NCI-H1105 (cell line): ENCODE measurements around the gene DGKQ.

Source experiments
- DNase-seq: peaks from one replicate; lab custom pipeline; 2025; lab: John Stamatoyannopoulos, UW

DGKQ gene

DNA sequence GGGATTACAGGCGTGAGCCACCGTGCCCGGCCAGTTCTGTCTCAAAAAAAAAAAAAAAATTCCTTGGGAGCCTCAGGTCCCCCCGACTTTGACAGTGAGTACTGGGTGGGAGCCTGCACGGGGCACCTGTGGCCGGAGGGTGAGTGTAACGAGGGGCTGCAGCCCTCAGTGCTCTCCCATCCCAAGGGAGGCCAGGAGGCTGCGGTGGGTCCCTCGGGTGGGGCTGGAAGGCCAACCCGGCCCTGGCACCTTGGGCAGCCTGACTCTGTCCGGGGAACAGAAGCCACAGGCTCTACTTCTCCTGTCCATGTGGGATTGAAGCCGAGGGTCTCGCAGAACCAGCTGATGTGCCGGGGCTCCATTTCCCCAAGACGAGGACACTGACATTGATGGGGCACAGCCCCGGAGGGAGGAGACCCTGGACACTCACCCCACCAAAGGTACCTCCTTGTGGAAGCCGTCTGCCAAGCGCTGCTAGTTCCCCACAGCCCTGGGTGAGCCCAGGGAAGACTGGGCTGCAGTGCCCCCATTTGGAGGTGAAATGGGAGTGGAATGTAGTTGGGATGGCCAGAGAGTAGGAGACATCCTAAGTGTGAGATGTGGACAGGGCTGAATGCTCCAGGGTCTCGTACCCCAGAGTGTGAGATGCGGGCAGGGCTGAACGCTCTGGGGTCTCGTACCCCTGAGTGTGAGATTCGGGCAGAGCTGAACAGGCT lies 22.1 kb upstream of the DGKQ start:
- no peak for DNase-seq

DNA sequence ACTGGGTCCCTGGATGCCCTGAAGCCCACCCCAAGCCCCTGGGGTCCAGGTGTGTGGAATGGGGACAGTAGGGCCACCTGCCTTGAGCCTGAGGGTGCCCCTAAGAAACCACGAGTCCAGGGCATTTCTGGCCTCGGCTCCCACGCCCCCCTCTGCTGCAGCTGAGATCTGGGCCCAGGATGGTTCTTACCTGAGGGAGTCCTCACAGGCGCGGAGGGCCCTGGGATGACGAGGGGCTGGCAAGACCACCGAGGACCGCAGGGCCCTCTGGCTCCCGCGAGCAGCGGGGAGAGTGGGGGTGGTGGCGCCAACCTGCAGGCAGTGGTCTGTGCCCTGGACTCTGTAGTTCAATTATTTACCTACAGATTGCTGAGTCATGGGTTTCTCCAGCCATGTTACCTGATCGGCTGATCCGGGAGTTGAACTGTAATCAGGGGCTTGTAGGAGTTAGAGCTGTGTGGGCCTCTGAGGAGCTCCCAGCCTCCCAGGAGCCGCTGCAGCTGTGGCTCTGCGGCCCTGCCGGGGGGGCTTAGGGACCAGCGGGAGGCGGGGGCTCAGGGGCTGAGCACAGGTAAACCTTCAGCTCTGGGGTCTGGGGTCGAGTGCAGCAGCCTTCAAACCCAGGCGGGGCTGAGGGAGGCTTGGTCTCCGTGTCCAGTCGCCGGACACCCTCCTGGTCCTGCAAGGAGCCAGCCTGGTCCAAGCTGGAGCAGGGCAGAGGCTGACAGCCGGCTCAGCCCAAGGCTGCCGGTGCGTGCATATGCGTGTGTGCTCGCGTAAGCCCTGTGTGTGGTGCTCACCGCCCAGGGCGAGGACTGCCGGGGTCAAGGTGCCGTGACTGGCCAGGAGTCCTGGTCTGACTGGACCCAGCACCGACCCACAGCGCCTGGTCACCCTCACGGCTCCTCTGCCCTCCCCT lies 20.0 kb upstream of the DGKQ start, which contains the start of gene SLC26A1:
TSS of gene SLC26A1 (minus strand) at position 294 of the 919 bp plus-strand sequence. CDS start 1,701 bp downstream, outside the sequence.
- DNase-seq, result no peak

DNA sequence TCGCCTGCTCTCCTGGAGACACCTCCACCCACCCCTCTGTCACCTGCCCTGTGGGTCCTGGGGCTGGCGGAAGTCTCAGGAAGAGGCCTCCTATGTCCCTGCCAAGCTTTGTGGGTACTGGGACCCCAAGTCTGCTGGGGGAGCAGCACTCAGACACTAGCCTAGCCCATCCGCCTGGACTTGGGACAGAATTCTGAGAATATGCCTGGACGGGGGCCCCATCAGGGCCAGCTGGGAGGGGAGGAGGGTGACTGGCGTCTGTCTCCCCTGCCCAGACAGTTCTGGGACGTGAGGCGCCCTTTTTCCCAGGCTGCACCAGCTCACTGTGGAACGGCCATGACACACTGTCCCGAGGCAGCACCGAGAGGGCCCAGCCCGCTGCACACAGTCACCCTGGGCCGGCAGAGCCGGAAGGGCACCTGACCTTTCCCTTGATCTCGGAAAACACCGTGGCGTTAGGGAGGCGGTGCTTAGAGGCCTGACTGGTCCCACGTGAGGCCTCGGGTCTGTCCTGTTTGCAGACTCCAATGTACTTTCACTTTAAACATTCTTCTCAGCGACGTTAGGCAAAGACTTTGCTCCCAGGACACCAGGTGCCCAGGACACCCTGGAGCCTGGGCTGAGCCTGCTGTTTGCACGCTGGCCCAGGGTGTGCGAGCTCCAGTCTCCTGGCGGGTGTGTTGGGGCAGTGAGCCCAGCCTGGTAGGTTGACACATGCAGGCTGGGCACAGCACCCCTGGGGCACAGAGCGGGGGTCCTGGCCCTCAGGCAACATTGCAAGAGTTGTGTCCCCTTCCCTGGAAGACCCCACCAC lies 19.1 kb upstream of the DGKQ start:
- DNase-seq, result no peak

DNA sequence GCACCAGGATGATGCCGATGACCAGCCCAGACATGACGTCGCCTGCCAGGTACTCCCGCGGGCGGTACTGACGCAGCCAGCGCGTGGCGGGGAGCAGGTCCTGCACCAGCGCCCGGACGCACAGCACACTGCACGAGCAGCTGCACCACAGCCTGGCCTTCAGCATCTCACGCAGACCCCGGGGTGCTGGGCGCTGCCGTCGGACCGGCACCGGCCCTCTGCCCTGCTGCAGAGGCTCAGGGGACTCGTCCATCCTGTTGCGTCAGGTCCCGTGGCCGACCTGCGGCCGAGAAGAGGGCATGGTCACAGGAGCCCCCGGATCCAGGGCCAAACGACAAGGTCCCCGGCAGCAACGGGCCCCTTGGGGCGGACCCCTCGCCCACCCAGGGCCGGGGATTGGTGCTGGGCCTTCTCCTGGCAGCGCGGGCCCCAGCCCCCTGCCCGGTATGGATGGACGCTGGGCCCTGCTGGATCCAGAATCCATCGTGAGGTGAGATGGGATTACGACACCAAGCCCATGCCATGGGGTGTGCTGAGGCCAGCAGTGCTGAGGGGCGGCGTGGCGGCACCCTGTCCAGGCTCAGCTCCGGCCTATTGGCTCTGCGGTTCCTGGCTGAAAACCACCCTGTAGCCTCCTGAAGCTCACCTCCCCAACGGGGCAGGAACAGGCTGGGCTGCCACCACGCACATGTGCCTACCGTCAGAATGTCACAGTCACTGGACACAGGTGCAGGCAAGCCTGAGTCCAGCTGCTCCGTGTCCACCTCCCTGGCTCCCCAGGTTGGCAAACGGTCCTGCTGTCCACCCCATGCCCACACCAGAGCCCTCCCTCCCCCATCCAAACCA lies 18.3 kb upstream of the DGKQ start:
- DNase-seq, result no peak

DNA sequence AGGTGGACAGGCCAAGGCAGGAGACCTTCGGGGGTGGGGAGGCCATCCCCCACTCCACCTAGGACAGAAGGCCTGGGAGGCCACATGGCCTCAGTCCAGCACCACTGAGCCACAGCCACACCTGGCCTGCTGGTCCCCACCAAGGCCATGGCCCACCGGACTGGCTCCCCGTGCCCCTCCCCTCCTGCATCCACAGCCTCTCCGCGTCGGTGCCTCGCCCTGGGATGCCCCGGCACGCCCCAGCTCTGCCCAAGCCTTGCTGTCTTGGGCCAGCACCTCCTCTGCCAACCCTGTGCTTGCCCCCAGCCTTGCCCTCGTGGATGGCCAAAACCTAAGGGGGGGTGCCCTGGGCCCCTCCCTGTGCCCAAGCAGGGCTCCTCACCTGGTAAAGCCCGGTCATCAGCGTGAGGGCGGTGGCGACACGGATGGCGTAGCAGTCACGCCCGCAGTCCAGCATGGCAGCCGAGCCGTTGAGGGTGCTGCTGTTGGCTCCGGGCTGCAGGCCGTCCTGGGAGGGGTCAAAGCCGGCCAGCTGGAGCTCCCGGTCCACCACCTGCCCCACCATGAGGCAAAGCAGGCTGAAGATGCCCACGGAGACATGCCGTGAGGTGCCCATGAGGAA lies 17.5 kb upstream of the DGKQ start:
- no peak for DNase-seq

DNA sequence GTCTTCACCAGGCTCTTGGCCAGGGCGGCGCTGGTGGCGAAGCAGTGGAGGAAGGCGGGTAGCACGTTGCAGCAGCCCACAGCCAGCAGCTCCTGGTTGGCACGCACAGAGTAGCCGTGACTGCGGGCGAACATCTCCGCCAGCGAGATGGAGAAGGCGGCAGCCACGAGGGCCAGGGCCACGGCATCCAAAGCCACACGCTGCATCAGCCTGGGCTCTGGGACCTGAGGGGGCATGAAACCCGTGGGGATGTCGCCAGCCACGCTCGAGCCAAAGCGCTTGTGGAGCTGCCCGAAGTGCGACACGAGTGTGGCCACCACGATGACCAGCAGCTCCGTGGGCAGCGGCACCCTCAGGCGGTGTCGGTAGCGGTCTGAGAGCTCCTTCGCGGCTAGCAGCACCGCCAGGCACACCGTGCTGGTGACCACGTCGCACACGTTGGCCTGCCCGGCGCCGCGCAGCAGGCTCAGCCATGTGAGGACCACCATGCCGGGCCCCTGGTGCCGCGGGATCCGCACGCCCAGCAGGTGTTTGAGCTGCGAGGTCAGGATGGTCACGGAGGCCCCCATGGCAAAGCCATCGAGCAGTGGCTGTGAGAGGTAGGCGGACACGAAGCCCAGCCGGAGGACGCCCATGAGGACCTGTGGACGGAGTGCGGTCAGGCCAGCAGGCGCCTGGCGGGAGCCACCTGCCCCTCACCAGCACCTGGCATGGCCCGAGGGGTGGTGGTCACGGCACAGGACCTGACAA lies 16.5 kb upstream of the DGKQ start:
- no peak for DNase-seq

DNA sequence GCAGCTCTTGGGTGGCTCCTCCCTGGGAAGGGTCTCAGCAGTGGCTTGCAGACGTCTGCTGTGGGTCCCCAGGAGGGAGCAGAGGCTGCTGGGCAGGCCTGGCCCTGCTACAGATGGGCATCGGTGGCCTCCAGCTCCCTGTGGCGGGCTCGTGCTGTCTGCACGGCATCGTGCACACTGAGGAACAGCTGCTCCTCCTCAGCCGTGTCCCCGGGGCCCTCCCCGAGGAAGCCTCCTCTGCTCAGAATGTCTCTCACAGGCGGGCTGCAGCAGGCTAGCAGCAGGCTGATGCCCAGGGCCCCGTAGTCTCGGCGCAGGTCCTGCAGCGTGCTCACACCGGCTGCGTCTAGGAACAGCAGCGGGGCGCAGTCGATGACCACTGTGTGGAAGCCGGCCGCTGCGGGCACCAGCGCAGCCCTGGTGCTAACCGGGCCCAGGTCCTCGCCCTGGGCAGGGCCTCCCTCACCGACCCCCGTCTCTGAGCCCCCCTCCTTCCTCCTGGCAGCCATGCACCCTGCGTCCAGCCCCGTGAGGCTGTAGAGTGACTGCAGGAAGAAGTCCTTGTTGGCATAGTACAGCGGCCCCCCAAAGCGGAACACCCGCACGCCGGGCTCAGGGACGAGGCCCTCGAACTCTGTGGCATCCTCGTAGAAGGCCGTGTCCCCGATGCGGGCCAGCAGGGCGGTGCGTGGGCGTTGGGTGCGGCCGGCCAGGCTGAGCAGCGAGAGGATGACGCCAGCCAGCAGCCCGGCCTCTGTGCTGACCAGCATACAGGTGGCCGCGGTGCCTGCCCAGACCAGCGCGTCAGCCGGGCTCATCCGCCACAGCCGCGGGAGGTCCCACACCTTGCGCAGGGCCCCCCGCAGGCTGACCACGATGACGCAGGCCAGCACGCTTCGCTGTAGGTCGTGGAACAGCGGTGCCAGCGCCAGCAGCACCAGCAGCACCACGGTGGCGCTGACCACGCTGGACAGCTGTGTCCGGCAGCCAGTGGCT lies 15.7 kb upstream of the DGKQ start:
- no peak for DNase-seq

DNA sequence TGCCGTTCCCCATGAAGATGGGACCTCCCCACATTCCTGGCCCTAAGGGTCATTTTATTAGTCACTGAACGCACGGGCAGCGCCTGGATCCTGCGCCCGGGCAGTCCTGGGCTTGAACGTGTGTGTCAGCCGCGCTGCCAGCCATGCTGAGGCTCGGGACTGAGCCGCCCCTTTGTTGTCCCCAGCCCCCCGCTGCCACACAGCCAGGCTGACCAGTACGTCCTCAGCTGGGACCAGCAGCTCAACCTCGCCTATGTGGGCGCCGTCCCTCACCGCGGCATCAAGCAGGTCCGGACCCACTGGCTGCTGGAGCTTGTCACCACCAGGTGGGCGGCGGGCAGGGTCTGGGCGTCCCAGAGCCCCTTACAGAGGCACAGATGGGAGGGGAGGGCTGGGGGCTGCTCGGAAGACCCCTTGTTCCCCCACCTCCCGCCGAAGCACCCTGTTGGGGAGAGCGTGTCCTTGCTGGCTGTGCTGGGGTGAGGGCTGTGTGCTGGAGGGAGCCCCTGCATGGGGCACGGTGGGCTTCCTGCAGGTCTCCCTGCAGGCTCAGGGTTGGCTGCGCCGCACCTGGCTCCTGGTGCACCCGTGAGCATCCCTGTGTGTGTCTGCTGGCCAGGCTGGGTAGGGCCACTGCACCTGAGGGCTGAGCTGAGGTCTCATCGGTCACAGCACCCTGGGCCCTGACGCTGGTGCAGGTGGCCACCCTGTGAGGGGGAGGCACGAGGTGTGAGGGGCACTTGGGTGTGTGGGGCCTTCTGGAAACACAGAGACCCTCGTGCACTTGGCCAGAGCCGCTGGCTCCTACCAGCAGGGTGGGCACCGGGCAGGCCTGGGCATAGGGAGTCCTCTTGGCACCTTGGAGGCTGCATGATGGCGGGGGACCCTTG lies 14.5 kb upstream of the DGKQ start:
- no peak for DNase-seq

DNA sequence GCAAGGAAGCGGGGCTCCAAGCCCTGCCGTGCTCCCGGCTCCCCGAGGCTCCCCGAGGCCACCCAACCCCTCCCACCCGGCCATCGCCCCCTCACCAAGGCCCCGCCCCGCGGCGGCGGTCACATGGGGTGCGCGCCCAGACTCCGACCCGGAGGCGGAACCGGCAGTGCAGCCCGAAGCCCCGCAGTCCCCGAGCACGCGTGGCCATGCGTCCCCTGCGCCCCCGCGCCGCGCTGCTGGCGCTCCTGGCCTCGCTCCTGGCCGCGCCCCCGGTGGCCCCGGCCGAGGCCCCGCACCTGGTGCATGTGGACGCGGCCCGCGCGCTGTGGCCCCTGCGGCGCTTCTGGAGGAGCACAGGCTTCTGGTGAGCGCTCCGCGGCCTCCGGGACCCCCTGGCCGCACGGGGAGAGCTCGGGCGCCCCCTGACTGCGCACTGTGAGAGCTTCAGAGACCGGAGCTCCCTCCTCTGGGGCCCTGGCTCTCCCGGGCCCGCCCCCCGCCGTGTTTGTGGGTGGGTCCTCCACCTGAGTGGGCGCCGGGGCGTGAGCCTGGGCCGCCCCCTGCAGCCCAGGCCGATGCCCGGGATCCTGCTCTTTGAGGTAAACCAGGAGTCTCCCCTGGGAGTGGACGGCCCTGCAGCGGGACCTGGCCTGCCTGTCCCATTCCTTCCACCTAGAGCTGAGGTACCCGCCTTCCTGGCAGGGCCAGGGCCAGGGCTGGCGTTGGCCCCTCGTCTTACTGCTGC lies 13.7 kb upstream of the DGKQ start, which contains the start of gene IDUA:
TSS of gene IDUA (plus strand) at position 166 of the 745 bp plus-strand sequence. CDS start at position 207, 41 bp downstream.
- DNase-seq, result peak; percentile 61

DNA sequence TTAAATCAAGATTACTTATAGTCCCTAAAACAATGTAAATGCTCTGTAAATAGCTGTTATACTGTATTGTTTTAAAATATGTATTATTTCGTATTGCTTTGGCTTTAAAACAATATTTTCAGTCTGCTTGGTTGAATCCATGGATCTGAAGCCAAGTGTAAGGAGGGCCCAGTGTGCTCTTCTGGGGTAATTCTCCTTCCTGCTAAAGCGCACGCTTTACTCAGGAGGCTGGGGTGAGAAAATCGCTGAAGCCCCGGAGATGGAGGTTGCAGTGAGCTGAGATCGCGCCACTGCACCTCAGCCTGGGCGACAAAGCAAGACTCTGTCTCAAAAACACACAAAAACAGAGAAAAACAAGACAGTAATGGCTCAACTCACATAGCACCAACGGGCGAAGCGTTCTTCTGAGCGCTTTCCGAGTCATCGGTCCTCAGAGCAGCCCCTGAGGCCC lies 13.1 kb upstream of the DGKQ start:
- DNase-seq, result no peak

DNA sequence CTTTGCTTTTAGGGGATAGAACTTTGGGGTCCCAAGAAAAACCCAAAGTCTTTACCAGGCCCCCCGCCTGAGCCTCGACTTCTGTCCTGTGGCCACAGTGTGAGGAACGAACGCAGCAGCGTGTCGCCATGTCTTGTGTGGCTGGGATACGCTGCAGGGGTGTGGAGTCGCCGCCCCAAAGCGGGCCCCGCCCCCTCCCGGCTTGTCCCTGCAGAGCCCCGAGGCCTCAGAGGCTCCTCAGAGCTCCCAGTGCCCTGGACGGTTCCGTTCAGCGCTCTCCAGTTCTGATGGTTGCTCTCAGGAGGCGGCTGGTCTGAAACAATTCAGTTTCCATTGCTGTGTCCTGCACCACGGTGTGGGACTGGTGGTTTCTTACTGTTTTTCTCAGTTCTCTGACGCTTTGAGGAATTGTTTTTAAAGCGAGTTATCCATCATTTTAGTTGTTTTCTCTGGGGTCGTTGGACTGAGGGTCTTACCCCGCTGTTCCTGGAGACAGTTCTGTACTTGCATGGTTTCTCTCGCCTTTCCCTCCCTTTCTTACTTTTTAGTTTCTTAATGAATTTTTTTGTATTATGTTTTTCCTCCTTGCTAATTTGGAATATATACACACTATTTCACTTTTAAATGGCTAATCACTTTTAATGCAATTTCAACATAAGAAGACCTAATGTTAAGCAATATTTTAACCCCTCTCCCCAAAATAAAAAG lies 11.9 kb upstream of the DGKQ start:
- no peak for DNase-seq

DNA sequence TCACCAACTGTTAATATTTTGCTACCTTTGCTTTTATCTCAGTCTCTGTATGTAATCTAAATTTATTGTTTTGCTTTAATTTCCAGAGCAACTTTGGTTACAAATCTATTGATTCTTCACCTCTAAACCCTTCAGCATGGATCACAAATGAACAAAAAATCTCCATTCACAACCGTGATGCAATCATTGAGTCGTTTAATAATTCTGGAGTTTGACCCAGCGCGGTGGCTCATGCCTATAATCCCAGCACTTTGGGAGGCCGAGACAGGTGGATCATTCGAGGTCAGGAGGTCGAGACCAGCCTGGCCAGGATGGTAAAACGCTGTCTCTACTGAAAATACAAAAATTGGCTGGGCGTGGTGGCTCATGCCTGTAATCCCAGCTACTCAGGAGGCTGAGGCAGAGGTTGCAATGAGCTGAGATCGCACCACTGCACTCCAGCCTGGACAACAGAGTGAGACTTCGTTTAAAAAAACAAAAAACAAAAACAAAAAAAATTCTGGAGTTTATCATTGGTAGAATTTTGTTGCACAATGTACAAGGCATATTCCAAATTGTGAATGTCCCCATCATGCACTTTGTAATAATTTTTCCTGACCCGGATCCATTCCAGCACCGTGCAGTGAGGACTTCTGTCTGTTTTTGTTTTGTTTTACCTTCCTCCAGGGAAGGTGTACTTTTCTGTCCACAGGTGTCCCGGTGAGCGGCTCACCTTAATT lies 11.1 kb upstream of the DGKQ start:
- no peak for DNase-seq

DNA sequence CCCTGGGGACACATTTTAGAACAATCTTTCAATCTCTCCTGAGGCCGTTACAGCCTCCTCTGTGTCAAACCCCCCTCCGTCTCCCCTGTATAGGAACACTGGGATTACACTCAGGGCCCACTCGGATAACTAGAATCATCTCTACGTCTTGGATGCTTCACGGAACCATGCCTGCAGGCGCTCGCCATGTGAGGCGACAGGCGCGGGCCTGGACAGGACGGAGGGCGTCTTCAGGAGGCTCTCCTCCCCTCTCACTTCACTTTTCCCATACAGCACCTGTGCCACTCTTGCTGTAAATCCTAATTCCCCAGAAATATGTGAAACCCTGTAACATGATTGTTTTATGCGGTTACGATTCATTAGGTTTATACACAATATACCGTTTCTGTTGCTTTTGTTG lies 9.4 kb upstream of the DGKQ start:
- no peak for DNase-seq

DNA sequence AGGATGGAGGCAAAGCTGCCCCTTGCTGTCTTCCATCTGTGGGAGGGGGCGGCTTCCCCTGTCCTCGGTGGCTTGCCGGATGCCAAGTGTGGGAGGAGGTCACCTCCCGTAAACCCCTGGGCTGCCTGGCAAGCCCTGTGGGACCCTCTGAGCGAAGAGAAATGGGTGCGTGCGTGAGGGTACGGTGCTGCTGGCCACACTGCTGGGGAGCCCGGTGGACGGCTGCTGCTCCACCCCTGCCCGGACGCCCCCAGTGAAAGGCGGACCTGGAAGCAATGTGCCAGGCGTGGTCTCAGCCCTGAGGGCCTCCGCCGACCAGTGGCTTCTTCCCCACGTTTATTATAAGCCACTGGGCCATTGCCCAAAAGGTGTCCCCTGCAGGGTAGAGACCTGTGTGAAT lies 8.9 kb upstream of the DGKQ start:
- DNase-seq, result no peak

DNA sequence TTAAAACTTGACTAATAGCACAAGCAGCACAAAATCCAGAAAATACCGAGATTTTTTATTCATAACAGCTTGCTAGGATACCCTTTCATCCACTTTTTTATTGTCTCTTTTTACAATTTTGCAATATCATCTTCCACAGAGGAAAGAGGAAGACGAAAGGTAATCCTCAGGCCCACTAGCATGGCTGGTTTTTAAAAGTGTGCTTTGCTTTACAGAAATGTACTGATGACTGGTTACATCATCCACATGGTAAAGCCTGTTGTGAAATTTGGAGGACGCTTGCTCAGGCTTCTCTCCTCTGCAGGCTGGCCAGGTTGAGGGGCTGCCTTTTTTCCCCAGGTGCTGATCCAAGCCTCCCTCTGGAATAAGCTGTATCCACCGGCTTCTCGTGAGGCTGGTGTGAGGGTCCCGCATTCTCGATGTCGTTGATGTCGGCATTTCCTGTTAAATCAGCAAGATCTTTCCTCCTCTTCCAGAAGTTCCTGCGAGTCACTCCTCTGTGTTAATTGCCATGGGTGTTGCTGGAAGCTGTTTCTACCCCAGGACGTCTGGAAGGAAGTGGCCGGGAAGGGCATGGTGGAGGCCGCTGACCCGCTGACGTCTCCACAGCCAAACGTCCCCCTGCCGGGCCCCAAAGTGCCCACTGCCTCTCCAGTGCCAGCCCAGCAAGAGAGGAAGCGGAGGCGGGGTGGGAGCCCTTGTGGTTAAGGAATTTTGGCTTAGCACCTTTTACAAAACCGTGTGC lies 5.8 kb upstream of the DGKQ start:
- no peak for DNase-seq
